Peyer's patch (tissue), 4 donors: ENCODE results near the gene TAS2R13. TPM values are rescaled to one million over a fixed set of nuclear protein-coding genes. Genes with fewer than 3 reads are reported as not detected.

Experiments used
- DNase-seq, 3 donors: peaks; one replicate each; pipeline ENCODE4 v3.0.0-alpha.2; 2017 to 2019
- H3K27ac ChIP-seq, 4 donors: fragments of 200-600 bp; sonication (generic); one replicate each; pipeline ENCODE4 v1.5.1; 2016 to 2019
- H3K27me3 ChIP-seq, 2 donors: fragments of 200-600 bp; sonication (generic); one replicate each; pipeline ENCODE4 v1.5.1; 2019
- H3K36me3 ChIP-seq, 3 donors: fragments of 200-600 bp; sonication (generic); one replicate each; pipeline ENCODE4 v1.5.1; 2016 to 2019
- H3K4me1 ChIP-seq, 4 donors: fragments of 200-600 bp; sonication (generic); one replicate each; pipeline ENCODE4 v1.5.1; 2016 to 2019
- H3K4me3 ChIP-seq, 4 donors: fragments of 200-600 bp; sonication (generic); 1 replicate in 3 of 4; 2 replicates in 1 of 4; pipeline ENCODE4 v1.5.1; 2016 to 2019; ENCODE audit warnings: mild to moderate bottlenecking in 1 of 4
- H3K9me3 ChIP-seq, 4 donors: fragments of 200-600 bp; sonication (generic); one replicate each; pipeline ENCODE4 v1.5.1; 2016 to 2019; ENCODE audit warnings: mild to moderate bottlenecking in 1 of 4
- POLR2A ChIP-seq, 2 donors: fragments of 450-650 bp; IDR thresholded peaks; one replicate each; pipeline ENCODE4 v1.5.1; 2017; ENCODE audit warnings: antibody characterized with exemption in 2 of 2, mild to moderate bottlenecking in 2 of 2, moderate library complexity in 2 of 2
- total RNA-seq, 4 donors: library from RNA; depleted of rRNA; stranded (reverse); fragments of >200 nt; gene quantifications; one replicate each; pipeline ENCODE4 v1.1.0, GENCODE V29; 2016
- TF ChIP-seq, protein P1 (sequence below), 6 experiments: fragments of 450-650 bp in 4 of 6; fragments of 200-600 bp in 2 of 6; sonication (generic) in 1 of 6; IDR thresholded peaks; one replicate each; pipeline ENCODE4 v1.5.1; 2017 to 2019; ENCODE audit warnings: antibody characterized with exemption in 6 of 6, mild to moderate bottlenecking in 3 of 6, moderate library complexity in 1 of 6

Gene TAS2R13, protein sequence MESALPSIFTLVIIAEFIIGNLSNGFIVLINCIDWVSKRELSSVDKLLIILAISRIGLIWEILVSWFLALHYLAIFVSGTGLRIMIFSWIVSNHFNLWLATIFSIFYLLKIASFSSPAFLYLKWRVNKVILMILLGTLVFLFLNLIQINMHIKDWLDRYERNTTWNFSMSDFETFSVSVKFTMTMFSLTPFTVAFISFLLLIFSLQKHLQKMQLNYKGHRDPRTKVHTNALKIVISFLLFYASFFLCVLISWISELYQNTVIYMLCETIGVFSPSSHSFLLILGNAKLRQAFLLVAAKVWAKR
- 1 to 10 TPM in 3 of 4 donors, not detected in 1; 1.8 to 7.9 (median 7.2) TPM for total RNA-seq

DNA sequence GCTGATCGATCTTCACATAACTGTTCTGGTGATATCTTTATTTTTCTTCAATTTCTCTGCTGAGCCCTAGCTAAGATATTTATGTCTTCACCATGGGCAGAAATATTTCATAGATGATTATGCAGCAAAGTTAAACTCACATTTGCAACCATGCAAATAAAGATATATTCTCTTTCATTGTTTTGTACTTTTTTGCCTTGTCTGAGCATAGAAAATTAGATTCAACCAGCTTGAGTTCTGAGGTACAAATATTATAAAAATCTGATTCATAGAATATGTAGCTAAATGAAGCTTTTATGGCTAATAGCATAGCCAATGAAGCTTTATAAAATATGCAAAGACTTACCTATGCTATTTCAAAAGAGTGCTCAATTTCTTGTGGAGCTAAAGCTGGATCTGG, at the start of gene TAS2R13:
Gene TAS2R13, minus strand, starts transcription at position 101 of the 400 bp plus-strand sequence. CDS start 264 bp downstream, outside the sequence.
- no peaks in the 10 kb centered on the region for H3K9me3 ChIP-seq
- H3K27ac ChIP-seq = no peak within 1 kb of the TSS
- DNase-seq = no peak
- TF ChIP-seq POLR2A (IDR thresholded peaks at IDR 0.05) = no peak
- no peak within 1 kb of the TSS for H3K4me3 ChIP-seq
- no peaks in the 10 kb centered on the region for H3K27me3 ChIP-seq
- H3K36me3 ChIP-seq = no peaks in the 10 kb centered on the region
- no peaks in the 10 kb centered on the region for H3K4me1 ChIP-seq

DNA sequence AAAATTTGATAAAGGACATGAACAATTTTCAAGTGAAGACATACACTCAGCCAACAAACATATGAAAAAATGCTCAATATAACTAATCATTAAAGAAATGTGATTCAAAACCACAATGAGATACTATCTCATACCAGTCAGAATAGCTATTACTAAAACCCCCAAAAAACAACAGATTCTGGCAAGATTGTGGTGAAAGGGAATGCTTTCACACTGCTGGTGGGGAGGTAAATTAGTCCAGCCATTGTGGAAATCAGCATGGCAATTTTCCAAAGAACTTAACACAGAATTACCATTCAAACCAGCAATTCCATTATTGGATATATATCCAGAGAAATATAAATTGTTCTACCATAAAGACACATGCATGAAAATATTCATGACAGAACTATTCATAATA, 48.4 kb upstream of the TAS2R13 start:
- DNase-seq = no peak
- Histone ChIP-seq H3K4me1 (no peaks in the 10 kb centered on the region), H3K27me3 (no peaks in the 10 kb centered on the region), H3K27ac (no peak overlapping the region), H3K4me3 (no peak overlapping the region), H3K9me3 (no peaks in the 10 kb centered on the region), H3K36me3 (no peaks in the 10 kb centered on the region)
- TF ChIP-seq POLR2A (IDR thresholded peaks at IDR 0.05) = no peak
- TF ChIP-seq, protein P1, sequence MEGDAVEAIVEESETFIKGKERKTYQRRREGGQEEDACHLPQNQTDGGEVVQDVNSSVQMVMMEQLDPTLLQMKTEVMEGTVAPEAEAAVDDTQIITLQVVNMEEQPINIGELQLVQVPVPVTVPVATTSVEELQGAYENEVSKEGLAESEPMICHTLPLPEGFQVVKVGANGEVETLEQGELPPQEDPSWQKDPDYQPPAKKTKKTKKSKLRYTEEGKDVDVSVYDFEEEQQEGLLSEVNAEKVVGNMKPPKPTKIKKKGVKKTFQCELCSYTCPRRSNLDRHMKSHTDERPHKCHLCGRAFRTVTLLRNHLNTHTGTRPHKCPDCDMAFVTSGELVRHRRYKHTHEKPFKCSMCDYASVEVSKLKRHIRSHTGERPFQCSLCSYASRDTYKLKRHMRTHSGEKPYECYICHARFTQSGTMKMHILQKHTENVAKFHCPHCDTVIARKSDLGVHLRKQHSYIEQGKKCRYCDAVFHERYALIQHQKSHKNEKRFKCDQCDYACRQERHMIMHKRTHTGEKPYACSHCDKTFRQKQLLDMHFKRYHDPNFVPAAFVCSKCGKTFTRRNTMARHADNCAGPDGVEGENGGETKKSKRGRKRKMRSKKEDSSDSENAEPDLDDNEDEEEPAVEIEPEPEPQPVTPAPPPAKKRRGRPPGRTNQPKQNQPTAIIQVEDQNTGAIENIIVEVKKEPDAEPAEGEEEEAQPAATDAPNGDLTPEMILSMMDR (IDR thresholded peaks at IDR 0.05) = no peak

DNA sequence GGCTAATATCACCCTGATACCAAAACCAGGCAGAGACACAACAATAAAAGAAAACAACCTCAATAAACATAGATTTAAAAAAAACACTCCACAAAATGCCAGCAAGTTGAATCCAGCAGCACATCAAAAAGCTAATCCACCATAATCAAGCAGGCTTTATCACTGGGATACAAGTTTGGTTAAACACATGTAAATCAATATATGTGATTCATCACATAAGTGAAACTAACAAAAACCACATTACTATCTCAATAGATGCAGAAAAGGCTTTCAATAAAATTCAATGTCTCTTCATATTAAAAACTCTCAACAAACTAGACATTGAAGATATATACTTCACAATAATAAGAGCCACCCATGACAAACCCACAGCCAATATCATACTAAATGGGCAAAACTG, 46.7 kb upstream of the TAS2R13 start:
- no peak for DNase-seq
- Histone ChIP-seq H3K4me3 (no peak overlapping the region), H3K27me3 (no peaks in the 10 kb centered on the region), H3K36me3 (no peaks in the 10 kb centered on the region), H3K9me3 (no peaks in the 10 kb centered on the region), H3K4me1 (no peaks in the 10 kb centered on the region), H3K27ac (no peak overlapping the region)
- no peak for TF ChIP-seq POLR2A (IDR thresholded peaks at IDR 0.05)
- TF ChIP-seq, protein P1 (IDR thresholded peaks at IDR 0.05) = no peak

DNA sequence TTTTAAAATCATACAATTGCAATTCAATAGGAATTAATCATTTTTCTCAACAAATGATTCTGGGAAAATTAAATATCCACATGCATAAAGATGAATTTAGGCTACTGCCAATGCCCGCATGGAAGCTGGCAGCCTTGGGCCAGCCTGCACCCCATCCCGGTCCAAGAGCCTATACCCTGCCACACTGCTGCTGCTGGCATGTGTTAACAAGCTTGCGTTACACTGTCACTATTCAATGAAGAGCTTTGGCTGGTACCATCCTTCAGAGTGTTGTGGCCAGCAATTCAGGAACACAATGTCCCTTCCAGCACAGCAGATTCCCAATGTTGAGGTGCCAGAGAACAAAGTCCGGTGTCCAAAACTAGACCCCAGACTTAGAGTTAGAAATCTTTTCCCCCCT, 43.3 kb upstream of the TAS2R13 start:
- no peak overlapping the region for H3K27ac ChIP-seq

DNA sequence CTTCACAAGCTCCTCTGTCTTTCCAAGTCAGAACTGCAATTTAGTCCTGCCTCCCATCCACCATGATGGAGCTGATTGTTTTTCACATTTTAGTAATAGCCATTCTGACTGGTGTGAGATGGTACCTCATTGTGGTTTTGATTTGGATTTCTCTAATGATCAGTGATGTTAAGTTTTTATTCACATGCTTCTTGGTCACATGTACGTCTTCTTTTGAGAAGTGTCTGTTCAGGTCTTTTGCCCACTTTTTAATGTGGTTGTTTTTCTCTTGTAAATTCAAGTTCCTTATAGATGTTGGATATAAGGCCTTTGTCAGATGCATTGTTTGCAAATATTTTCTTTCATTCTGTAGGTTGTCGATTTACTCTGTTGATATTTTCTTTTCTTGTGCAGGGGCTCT, 33.8 kb upstream of the TAS2R13 start:
- no peak for DNase-seq
- no peak for TF ChIP-seq POLR2A (IDR thresholded peaks at IDR 0.05)
- TF ChIP-seq, protein P1 (IDR thresholded peaks at IDR 0.05) = no peak
- Histone ChIP-seq H3K27ac (no peak overlapping the region), H3K36me3 (no peaks in the 10 kb centered on the region), H3K4me1 (no peaks in the 10 kb centered on the region), H3K4me3 (no peak overlapping the region), H3K9me3 (no peaks in the 10 kb centered on the region), H3K27me3 (no peaks in the 10 kb centered on the region)

More for the DNA sequence above, 43.3 kb upstream of the TAS2R13 start:
- H3K4me1 ChIP-seq = no peaks in the 10 kb centered on the region
- TF ChIP-seq, protein P1 (IDR thresholded peaks at IDR 0.05) = no peak
- TF ChIP-seq POLR2A (IDR thresholded peaks at IDR 0.05) = no peak
- H3K9me3 ChIP-seq = no peaks in the 10 kb centered on the region
- no peak overlapping the region for H3K4me3 ChIP-seq
- H3K27me3 ChIP-seq = no peaks in the 10 kb centered on the region
- DNase-seq = no peak
- no peaks in the 10 kb centered on the region for H3K36me3 ChIP-seq

DNA sequence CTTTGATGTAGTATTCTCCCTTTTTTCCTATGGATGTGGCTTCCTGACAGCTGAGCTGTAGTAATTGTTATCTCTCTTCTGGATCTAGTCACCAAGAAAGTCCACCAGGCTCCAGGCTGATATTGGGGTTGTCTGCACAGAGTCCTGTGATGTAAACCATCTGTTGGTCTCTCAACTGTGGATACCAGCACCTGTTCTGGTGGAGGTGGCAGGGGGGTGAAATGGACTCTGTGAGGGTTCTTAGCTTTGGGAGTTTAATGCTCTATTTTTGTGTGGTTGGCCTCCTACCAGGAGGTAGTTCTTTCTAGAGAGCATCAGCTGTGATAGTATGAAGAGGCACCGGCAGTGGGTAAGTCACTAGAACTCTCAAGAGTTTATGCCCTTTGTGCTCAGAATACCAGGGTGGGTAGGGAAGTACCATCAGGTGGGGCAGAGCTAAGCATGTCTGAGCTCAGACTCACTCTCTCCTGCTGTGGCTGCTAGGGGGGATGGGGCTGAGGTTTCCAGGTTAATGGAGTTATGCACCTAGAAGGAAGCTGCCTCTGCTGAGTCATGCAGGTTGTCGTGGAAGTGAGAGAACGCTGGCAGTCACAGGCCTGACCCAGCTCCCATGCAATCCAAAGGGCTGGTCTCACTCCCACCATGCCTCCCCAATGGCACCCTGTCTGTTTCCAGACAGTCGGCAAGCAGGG, 32.7 kb upstream of the TAS2R13 start:
- Histone ChIP-seq H3K27me3 (no peaks in the 10 kb centered on the region), H3K4me3 (no peak overlapping the region), H3K27ac (no peak overlapping the region), H3K4me1 (no peaks in the 10 kb centered on the region), H3K36me3 (no peaks in the 10 kb centered on the region), H3K9me3 (no peaks in the 10 kb centered on the region)
- TF ChIP-seq, protein P1 (IDR thresholded peaks at IDR 0.05) = no peak
- TF ChIP-seq POLR2A (IDR thresholded peaks at IDR 0.05) = no peak
- no peak for DNase-seq
